ENCODE results near the gene PHACTR1.
"Not testable (repeated sequence)": the region's sequence is repeated elsewhere in the genome, so short reads cannot be mapped to it uniquely, and the experiment has no call there.

PHACTR1 gene

DNA sequence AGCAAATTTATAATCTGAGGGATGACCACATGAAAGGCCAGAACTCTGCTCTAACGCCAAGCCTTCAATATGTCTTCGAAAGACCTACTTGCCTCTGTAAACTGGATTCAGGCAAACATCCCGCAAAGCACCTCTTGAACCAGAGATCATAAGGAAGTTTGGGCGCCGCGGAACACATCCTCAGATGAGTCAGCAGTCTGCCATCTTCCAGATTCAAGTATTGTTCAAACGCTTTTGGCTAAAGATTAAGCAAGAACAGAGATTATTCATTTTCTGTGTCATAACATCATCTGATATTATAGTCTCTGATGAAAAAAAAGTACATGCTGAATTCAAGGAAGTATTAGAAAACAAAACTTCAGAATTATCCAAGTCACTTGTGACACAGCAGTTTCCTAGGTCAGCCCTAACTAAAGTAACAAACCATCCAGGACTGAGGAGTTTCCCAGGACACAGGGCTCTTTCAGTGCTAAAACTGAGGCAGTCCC is 591.0 kb downstream of the PHACTR1 start:
- no peak for DNase-seq (ENCODE audit: low read depth in 2 of 2)

- DNase-seq (ENCODE audit: low read depth in 2 of 2): no peak
Measured at GRCh38 chr6:13308332-13308731, 591.8 kb downstream of the PHACTR1 start.

- DNase-seq (ENCODE audit: low read depth in 2 of 2): no peak
Measured at GRCh38 chr6:13311155-13311554, 594.6 kb downstream of the PHACTR1 start.

- no peak for DNase-seq (ENCODE audit: low read depth in 2 of 2)
Measured at GRCh38 chr6:13314806-13315205, 598.2 kb downstream of the PHACTR1 start.

- no peak for DNase-seq (ENCODE audit: low read depth in 2 of 2)
Measured at GRCh38 chr6:13315896-13316295, 599.3 kb downstream of the PHACTR1 start.

GRCh38 chr6:13318821-13319220 is 602.3 kb downstream of the PHACTR1 start:
- no peak for DNase-seq (ENCODE audit: low read depth in 2 of 2)

- no peak for DNase-seq (ENCODE audit: low read depth in 2 of 2)
Measured at GRCh38 chr6:13319891-13320564, 603.5 kb downstream of the PHACTR1 start.

GRCh38 chr6:13326031-13326586 is 609.5 kb downstream of the PHACTR1 start:
- DNase-seq (ENCODE audit: low read depth in 2 of 2): not testable (repeated sequence)

DNA sequence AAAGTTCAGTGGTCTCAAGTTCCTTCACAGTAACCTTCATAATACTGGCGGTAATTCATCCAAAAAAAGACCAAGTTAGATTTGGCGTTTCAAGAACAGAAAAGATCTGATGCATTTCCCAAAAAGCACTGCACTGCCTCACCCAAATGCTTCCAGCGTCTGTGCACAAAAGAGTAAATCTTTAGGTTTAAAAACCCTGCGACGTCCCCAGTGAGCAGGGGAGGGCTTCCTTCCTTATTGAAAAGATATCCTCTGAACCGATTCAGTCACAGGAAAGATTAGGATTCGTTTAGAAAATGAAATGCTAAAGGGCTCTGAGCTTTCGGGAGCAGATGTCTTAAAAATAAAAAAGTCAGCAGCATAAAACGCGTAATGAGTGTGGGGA is 611.1 kb downstream of the PHACTR1 start:
- no peak for DNase-seq (ENCODE audit: low read depth in 2 of 2)

- DNase-seq (ENCODE audit: low read depth in 2 of 2): peak; percentile 88 to 90
Measured at GRCh38 chr6:13328076-13328874, 611.7 kb downstream of the PHACTR1 start, which contains the start of gene TBC1D7. TSS of gene TBC1D7 (minus strand) at chr6:13328537. CDS start at chr6:13326898, 1,639 bp downstream.

DNA sequence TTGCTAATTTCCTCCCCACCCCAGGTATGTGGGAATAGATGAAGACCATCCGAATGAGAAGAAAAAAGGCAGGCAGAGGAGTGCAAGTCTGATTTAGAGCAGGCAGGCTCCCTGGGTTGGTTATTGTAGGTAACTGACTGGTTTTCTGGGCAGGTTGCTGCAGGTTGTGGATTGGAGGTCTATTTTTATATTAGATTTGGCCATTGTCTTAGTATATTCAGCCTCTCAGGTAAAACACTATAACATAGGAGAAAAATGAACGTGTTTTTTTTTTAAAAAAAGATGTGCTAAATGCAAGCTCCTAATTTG is 612.3 kb downstream of the PHACTR1 start:
- DNase-seq (ENCODE audit: low read depth in 2 of 2): no peak

GRCh38 chr6:13331516-13332348 is 615.2 kb downstream of the PHACTR1 start:
- no peak for DNase-seq (ENCODE audit: low read depth in 2 of 2)

DNA sequence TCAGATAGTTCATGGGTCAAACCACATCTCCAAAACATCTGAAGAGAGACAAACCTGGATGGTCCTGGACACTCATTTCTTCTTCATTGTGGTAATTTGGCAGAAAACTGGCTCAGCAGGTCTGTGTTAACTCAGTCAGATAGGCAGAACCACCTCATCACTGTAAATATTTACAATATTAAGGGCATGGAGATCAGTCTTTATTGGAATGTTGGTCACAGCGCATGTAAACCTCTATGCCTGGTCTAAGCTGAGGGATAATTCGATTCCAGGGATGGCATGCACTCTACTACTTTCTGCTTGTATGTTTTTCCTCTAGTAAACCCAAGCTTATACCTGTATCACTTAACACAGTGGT is 615.8 kb downstream of the PHACTR1 start:
- DNase-seq (ENCODE audit: low read depth in 2 of 2): no peak

GRCh38 chr6:13334953-13335352 is 618.4 kb downstream of the PHACTR1 start:
- DNase-seq (ENCODE audit: low read depth in 2 of 2): no peak

DNA sequence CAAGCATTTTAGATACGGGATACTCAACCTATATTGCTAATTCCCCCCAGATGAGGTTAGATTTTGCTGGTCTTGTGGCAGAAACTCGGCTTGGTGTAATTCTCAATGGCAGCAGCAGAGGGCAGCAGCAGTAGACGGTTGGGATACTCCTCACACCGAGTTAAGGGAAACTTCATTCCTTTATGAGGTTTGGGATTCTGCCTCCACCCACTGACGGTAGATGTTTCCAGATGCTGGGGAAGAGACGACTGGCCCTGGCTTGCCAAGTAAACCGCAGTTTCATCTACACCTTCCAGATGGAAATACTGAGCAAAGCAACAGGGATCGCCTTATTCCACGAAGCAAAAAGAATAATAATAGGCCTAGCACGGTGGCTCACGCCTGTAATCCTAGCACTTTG is 620.0 kb downstream of the PHACTR1 start:
- DNase-seq (ENCODE audit: low read depth in 2 of 2): peak; percentile 63 to 85

- no peak for DNase-seq (ENCODE audit: low read depth in 2 of 2)
Measured at GRCh38 chr6:13338038-13338437, 621.5 kb downstream of the PHACTR1 start.
